HEK293 (cell line): ENCODE data around the gene RPL11.
A peak's percentile ranks its signal among the peaks of the same experiment; 100 is the strongest.

Experiments
- GLIS2 ChIP-seq: fragments of 450-650 bp; formaldehyde crosslinking; IDR thresholded peaks from 2 replicates; pipeline ENCODE4 v1.5.1; 2016; ENCODE audit warnings: missing biosample characterization, missing genetic modification characterization
- HIC1 ChIP-seq: fragments of 450-650 bp; formaldehyde crosslinking; IDR thresholded peaks from 2 replicates; pipeline ENCODE4 v1.5.1; 2016; ENCODE audit warnings: missing biosample characterization, missing genetic modification characterization
- INSM2 ChIP-seq: fragments of 450-650 bp; formaldehyde crosslinking; IDR thresholded peaks from 2 replicates; pipeline ENCODE4 v1.5.1; 2016; ENCODE audit warnings: missing biosample characterization, missing genetic modification characterization
- KLF1 ChIP-seq: fragments of 450-650 bp; formaldehyde crosslinking; IDR thresholded peaks from 2 replicates; pipeline ENCODE4 v1.5.1; 2016; ENCODE audit warnings: missing biosample characterization, missing genetic modification characterization
- OVOL3 ChIP-seq: fragments of 450-650 bp; formaldehyde crosslinking; IDR thresholded peaks from 2 replicates; pipeline ENCODE4 v1.5.1; 2016; ENCODE audit warnings: missing biosample characterization, missing genetic modification characterization
- REPIN1 ChIP-seq: fragments of 450-650 bp; formaldehyde crosslinking; IDR thresholded peaks from 2 replicates; pipeline ENCODE4 v1.5.1; 2017; ENCODE audit warnings: missing biosample characterization, missing genetic modification characterization, low read depth
- TRIM28 ChIP-seq: IDR thresholded peaks from 2 replicates; pipeline ENCODE4 v1.6.1; 2011; ENCODE audit warnings: low read length, control low read depth, borderline replicate concordance
- ZBTB11 ChIP-seq: fragments of 450-650 bp; formaldehyde crosslinking; conservative IDR thresholded peaks from 2 replicates; pipeline ENCODE4 v1.5.1; 2016; ENCODE audit warnings: low read depth, missing biosample characterization, missing genetic modification characterization
- ZBTB49 ChIP-seq: fragments of 450-650 bp; formaldehyde crosslinking; IDR thresholded peaks from 2 replicates; pipeline ENCODE4 v1.5.1; 2016; ENCODE audit warnings: missing biosample characterization, missing genetic modification characterization, low read depth
- ZEB2 ChIP-seq: fragments of 450-650 bp; formaldehyde crosslinking; IDR thresholded peaks from 2 replicates; pipeline ENCODE4 v1.5.1; 2016; ENCODE audit warnings: missing biosample characterization, missing genetic modification characterization
- ZNF133 ChIP-seq: fragments of 450-650 bp; formaldehyde crosslinking; IDR thresholded peaks from 2 replicates; pipeline ENCODE4 v1.5.1; 2016; ENCODE audit warnings: missing biosample characterization, missing genetic modification characterization
- ZNF169 ChIP-seq: fragments of 450-650 bp; formaldehyde crosslinking; IDR thresholded peaks from 2 replicates; pipeline ENCODE4 v1.5.1; 2016; ENCODE audit warnings: missing biosample characterization, missing genetic modification characterization
- ZNF26 ChIP-seq: fragments of 450-650 bp; formaldehyde crosslinking; IDR thresholded peaks from 2 replicates; pipeline ENCODE4 v1.5.1; 2016; ENCODE audit warnings: missing biosample characterization, missing genetic modification characterization
- ZNF473 ChIP-seq: fragments of 450-650 bp; formaldehyde crosslinking; IDR thresholded peaks from 2 replicates; pipeline ENCODE4 v1.5.1; 2017; ENCODE audit warnings: missing biosample characterization, missing genetic modification characterization
- ZNF501 ChIP-seq: fragments of 450-650 bp; formaldehyde crosslinking; IDR thresholded peaks from 2 replicates; pipeline ENCODE4 v1.5.1; 2016; ENCODE audit warnings: missing biosample characterization, missing genetic modification characterization
- ZNF585B ChIP-seq: fragments of 450-650 bp; formaldehyde crosslinking; IDR thresholded peaks from 2 replicates; pipeline ENCODE4 v1.5.1; 2016; ENCODE audit warnings: missing biosample characterization, missing genetic modification characterization
- ZNF707 ChIP-seq: fragments of 450-650 bp; formaldehyde crosslinking; IDR thresholded peaks from 2 replicates; pipeline ENCODE4 v1.5.1; 2016; ENCODE audit warnings: missing biosample characterization, missing genetic modification characterization
- TF ChIP-seq, protein P1 (sequence below): fragments of 450-650 bp; formaldehyde crosslinking; IDR thresholded peaks from 2 replicates; pipeline ENCODE4 v1.5.1; 2017; ENCODE audit warnings: missing biosample characterization, missing genetic modification characterization
- TF ChIP-seq, protein P2 (sequence below): fragments of 450-650 bp; formaldehyde crosslinking; IDR thresholded peaks from 2 replicates; pipeline ENCODE4 v1.5.1; 2016; ENCODE audit warnings: missing biosample characterization, missing genetic modification characterization
- TF ChIP-seq, protein P3 (sequence below): sonication (generic); formaldehyde crosslinking; IDR thresholded peaks from 2 replicates; pipeline ENCODE4 v1.8.1; 2022; ENCODE audit warnings: mild to moderate bottlenecking, moderate library complexity, missing genetic modification reagents

The RPL11 gene

DNA sequence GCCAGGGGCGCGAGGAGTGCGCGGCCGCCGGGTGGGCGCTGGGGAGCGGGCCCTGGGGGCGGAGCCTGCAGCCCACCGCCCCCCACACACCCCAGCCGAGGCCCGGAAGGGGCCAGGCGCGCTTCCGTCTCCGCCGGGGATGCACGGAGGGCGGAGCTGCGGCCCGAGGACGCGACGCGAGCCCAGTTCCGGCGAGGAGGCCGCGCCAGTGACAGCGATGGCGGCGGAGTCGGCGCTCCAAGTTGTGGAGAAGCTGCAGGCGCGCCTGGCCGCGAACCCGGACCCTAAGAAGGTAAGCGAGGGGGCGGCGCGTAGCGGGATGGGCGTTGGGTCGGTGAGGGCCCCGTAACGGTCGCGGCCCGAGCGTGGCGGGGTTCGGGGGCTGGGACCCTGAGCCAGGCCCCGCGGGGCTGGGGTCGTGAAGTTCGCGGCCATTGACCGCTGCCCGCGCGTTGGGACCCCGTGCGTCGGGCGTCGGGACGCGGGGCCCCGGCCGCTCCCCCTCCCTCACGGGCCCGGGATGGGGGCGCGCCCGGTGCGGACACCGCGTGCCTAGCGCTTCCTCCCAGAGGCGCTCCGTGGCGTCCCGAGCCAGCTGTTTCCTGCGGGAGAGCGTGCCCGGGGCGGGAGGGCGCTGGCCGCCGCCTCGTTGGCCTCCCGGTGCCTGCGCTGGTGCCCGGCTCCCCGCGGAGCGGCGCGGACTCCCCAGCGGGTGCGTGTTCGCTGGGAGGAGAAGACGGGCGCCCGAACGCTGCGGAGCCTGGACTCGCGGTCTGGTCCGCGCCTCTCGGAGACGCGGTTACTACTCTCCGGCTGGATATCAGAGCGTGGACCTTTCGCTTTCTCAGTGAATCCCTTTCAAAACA, 51.9 kb downstream of the RPL11 start, which contains the start of gene ELOA (continued):
- TF ChIP-seq, protein P1, sequence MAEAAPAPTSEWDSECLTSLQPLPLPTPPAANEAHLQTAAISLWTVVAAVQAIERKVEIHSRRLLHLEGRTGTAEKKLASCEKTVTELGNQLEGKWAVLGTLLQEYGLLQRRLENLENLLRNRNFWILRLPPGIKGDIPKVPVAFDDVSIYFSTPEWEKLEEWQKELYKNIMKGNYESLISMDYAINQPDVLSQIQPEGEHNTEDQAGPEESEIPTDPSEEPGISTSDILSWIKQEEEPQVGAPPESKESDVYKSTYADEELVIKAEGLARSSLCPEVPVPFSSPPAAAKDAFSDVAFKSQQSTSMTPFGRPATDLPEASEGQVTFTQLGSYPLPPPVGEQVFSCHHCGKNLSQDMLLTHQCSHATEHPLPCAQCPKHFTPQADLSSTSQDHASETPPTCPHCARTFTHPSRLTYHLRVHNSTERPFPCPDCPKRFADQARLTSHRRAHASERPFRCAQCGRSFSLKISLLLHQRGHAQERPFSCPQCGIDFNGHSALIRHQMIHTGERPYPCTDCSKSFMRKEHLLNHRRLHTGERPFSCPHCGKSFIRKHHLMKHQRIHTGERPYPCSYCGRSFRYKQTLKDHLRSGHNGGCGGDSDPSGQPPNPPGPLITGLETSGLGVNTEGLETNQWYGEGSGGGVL (tag by site-specific recombination) = no peak
- TF ChIP-seq ZNF501 (tag by site-specific recombination) (no peak), ZBTB11 (peak; percentile 94), ZNF26 (no peak), ZNF133 (tag by site-specific recombination) (no peak), ZNF169 (no peak), INSM2 (tag by site-specific recombination) (no peak), GLIS2 (tag by site-specific recombination) (peak; percentile 91), REPIN1 (tag by site-specific recombination) (no peak), ZNF707 (no peak), ZBTB49 (tag by site-specific recombination) (no peak), KLF1 (tag by site-specific recombination) (0 out of 2 replicates have a peak, but pooled peaks have one; percentile 53), ZNF473 (no peak), ZNF585B (no peak), ZEB2 (peak; percentile 17; the same call in 1 of the 2 replicates), TRIM28 (0 out of 2 replicates have a peak, but pooled peaks have one; percentile 16), OVOL3 (tag by site-specific recombination) (0 out of 2 replicates have a peak, but pooled peaks have one; percentile 31), HIC1 (tag by site-specific recombination) (no peak)
- TF ChIP-seq, protein P2, sequence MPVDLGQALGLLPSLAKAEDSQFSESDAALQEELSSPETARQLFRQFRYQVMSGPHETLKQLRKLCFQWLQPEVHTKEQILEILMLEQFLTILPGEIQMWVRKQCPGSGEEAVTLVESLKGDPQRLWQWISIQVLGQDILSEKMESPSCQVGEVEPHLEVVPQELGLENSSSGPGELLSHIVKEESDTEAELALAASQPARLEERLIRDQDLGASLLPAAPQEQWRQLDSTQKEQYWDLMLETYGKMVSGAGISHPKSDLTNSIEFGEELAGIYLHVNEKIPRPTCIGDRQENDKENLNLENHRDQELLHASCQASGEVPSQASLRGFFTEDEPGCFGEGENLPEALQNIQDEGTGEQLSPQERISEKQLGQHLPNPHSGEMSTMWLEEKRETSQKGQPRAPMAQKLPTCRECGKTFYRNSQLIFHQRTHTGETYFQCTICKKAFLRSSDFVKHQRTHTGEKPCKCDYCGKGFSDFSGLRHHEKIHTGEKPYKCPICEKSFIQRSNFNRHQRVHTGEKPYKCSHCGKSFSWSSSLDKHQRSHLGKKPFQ = no peak
- TF ChIP-seq, protein P3, sequence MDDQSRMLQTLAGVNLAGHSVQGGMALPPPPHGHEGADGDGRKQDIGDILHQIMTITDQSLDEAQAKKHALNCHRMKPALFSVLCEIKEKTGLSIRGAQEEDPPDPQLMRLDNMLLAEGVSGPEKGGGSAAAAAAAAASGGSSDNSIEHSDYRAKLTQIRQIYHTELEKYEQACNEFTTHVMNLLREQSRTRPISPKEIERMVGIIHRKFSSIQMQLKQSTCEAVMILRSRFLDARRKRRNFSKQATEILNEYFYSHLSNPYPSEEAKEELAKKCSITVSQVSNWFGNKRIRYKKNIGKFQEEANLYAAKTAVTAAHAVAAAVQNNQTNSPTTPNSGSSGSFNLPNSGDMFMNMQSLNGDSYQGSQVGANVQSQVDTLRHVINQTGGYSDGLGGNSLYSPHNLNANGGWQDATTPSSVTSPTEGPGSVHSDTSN = peak; percentile 70
